Cardiac atrium fibroblast (primary cell): Measurements from ENCODE around the gene PDCD1LG2. TPM values are rescaled to one million over a fixed set of nuclear protein-coding genes. Genes with fewer than 3 reads are reported as not detected.

ENCODE experiments used
- total RNA-seq: library from RNA; depleted of rRNA; stranded (reverse); fragments of >200 nt; gene quantifications from 2 replicates; pipeline ENCODE4 v1.2.3, GENCODE V29; 2015

PDCD1LG2 gene
- 11.6 and 14.3 TPM in 2 replicates for total RNA-seq

GRCh38 chr9:5510360-5510931, at the start of gene PDCD1LG2:
Gene PDCD1LG2 (plus strand): TSS chr9:5510531. CDS start chr9:5522547, 12,016 bp downstream.

Other genes with a start within 250 kb of the PDCD1LG2 start
- gene RLN2, start 205.8 kb upstream of the PDCD1LG2 start, total RNA-seq, result not detected in 2 replicates
- gene RLN1, start 170.7 kb upstream of the PDCD1LG2 start, total RNA-seq, result not detected in 2 replicates
- gene PLGRKT, start 72.6 kb upstream of the PDCD1LG2 start, total RNA-seq, result 13.9 and 19.8 TPM in 2 replicates
- gene CD274, start 60.0 kb upstream of the PDCD1LG2 start, total RNA-seq, result 2.9 and 5.1 TPM in 2 replicates
- 25.8 and 29.6 TPM in 2 replicates for gene RIC1, start 118.6 kb downstream of the PDCD1LG2 start, total RNA-seq